GM21723 (cell line): ENCODE data around the gene RCHY1.
"Not testable (repeated sequence)": the region's sequence is repeated elsewhere in the genome, so short reads cannot be mapped to it uniquely, and the experiment has no call there.

Experiments
- ATAC-seq: cut with Tn5 transposase; IDR thresholded peaks from one replicate; pipeline ENCODE4 v1.9.1; 2021; ENCODE audit warnings: mild to moderate bottlenecking, moderate library complexity; ENCODE audit not compliant: unreplicated experiment

RCHY1 gene

DNA sequence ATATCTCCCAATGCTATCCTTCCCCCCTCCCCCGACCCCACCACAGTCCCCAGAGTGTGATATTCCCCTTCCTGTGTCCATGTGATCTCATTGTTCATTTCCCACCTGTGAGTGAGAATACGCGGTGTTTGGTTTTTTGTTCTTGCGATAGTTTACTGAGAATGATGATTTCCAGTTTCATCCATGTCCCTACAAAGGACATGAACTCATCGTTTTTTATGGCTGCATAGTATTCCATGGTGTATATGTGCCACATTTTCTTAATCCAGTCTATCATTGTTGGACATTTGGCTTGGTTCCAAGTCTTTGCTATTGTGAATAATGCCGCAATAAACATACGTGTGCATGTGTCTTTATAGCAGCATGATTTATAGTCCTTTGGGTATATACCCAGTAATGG, 5.2 kb upstream of the RCHY1 start:
- not testable (repeated sequence) for ATAC-seq

DNA sequence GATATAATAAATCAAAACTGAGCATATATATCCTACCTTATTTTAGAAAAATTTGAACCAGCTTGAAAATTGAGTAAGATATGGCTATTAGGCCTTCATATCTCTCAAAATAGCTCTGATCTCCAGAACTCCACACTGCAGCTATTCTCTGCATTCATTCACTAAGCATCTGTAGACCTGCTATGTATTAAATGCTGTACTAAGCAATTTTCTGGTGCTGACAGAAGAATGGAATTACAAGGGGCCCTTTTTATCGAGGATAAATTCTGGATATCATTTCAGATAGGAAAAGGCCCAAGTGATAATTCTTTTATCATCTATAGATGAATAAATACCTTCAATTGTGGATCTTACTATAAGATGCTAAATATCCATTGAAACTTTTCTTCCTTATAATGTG, 1.9 kb upstream of the RCHY1 start:
- ATAC-seq = no peak

DNA sequence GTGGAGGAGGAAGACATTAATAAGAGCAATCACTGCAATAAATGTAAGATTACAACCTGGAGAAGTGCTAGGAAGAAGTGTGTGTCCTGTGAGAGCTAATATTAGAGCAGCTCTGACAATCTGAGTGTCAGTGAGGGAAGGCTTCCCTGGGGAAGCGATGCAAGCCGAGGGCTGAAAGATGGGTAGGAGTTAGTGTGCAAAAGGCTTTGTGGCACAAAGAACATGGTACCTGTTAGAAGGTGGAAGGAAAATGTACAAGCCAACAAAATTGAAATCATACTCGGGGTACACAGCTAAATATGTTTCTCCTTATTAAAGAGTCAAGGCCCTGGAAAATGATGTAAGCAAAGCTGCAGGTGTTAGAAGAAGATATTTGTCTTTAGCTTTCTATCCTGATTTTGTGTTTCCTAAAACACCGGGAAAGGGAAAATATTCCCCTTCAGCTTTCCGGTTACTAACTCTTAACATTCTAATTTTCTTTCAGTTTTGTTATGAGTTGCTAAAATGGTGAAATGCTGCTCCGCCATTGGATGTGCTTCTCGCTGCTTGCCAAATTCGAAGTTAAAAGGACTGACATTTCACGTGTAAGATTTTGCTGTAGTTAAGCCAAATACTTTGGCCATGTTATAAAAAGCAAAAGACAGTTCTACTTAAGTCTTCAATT, 878 bp upstream of the RCHY1 start:
- peak; percentile 2 for ATAC-seq

DNA sequence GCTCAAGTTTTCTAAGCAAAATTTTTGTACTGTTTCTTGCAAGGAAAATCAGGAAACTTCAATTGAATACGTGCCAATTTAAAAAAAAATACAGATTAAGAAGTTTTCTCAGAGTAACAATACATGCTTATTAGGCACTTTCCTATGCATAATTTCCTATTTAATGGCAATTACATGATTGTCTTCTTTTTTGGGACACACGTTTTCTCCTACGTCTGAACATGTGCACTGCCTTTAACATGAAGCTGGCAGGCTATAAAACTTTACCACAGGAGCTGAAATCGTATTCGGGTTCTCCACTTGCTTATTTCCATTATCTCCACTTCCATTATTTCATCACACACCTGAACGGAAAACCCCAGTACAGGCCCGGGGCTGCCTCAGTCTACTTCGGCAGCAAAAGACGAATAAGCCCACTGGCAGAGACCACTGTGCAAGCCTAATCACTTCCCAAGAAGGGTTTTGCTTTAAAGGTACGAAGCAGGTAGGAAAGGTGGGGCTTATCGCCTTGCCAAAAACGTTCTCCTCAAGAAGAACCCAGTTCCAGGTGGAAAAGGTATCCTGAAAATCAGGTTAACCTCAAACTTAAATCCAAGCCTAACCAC, 575 bp downstream of the RCHY1 start:
- ATAC-seq = peak; percentile 4

DNA sequence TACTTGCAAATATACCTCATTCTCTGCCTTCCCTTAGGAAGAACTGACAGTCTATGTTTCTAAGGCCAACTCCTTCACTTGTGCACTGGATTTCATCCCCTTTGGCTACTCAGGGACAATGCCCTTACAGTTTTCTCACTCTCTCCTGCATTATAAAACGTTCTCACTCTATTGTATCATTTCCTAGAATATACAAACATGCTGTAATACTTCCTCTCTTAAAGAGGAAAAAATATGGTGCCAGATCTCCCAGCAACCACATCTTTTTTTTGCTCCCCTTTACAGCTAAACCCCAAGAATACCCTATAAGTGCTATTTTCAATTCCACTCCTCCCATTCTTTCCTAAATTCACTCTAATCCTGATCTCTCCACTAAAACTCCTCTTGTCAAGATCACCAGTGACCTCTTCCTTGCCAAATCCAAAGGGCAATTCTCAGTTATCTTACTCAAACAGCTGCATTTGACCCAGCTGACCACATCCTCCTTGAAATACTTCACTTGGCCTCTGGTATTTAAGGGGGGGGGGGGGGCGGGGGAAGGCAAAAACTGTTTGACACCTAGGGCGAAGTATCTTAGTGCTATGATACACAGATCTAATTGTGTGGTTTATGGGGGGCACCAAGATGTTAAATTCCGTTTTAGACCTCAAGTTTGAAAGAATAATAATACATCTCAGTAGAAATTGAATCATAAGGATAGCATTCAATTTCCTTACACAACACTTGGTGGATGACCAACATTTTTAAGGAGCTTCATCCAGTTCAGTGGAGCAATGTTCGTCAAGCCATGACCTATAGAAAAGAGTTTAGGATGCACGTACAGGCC, 1.6 kb downstream of the RCHY1 start:
- ATAC-seq = no peak

DNA sequence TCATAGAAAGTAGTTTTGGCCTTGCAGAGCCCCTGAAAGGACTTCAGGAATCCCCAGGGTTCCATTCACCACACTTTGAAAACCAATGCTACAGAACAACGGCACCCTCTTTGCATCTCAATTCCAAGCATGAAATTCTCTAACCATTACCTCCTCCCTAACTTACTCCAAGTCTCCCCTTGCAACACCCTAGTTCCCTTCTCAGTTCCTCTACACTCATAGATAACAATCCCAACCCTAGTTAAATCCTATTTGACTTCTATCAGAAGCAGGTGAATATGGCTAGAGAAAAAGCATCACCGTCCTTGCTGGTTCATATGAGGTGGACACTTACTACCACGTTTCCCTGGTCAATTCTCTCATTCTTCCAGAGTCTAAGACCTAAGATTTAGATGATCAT, 2.4 kb downstream of the RCHY1 start:
- no peak for ATAC-seq

DNA sequence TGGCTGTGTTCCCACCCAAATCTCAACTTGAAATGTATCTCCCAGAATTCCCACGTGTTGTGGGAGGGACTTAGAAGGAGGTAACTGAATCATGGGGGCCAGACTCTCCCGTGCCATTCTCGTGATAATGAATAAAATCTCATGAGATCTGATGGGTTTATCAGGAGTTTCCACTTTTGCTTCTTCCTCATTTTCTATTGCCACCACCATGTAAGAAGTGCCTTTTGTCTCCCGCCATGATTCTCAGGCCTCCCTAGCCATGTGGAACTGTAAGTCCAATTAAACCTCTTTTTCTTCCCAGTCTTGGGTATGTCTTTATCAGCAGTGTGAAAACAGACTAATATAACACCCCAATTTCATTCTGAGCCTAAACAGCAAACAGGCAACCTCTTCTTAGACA, 4.6 kb downstream of the RCHY1 start:
- ATAC-seq = not testable (repeated sequence)

DNA sequence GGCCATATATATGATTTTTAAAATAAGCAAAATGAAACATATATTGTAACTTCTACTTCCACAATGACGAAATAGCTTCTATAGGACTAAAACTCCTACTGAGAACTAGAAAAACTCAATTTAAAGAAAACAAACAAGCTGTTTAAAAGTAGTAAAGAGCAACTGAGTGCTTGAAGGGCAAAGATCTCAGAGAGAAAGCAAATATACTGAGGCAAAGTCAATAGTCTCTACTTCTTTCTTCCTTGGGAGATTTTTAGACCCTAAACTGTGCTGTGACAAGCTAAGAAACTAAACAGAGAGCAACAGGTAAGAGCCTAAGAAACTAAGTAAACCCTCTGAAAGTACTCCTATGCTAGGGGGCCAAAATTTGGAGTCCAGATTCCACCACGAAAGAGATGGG, 8.6 kb downstream of the RCHY1 start:
- no peak for ATAC-seq

DNA sequence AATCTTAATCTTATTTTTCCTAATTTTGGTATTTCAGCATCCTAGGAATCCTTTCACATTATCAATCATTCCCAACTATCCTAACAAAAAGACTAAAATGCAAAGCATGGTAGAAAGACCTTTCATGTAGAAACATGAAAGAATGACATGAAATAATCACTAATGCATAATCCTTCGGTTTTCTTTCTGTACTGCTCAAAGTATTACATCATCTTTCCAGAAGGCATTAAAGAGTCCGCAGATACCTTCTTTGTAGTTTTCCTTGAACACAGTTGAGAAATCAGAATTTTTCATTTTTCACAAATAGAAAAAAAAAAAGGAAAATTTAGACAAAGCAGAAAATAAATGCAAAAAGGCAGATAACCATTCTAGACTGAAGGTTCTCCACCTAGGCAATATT, 11.5 kb downstream of the RCHY1 start:
- ATAC-seq = no peak

DNA sequence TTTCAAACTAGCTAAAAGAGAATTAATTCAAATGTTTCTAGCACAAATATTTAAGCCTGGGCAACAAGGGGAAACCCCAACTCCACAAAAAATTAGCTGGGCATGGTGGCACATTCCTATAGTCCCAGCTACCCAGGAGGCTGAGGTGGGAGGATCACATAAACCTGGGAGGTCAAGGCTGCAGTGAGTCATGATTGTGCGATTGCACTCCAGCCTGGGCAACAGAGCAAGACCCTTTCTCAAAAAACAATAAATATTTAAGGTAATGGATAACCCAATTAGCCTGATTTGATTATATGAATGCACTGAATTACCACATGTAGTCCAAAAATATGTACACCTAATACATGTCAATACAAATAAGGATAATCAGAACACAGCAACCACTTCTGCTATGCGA, 14.3 kb downstream of the RCHY1 start:
- ATAC-seq = no peak

DNA sequence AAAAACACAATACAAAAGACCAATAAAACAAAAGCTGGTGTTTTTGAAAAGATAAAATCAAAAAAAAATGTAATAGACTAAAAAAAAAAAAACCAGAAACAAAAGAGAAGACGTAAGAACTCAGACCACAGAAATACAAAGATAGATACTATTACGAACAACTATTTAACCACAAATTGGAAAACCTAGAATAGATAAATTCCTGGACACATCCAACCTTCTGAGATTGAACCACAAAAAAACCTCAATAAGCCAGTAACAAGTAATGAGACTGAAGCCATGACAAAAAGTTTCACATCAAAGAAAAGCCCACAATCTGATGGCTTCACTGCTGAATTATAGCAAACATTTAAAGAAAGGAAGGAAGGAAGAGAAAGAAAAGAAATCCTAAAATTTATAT, 16.2 kb downstream of the RCHY1 start:
- ATAC-seq = no peak

DNA sequence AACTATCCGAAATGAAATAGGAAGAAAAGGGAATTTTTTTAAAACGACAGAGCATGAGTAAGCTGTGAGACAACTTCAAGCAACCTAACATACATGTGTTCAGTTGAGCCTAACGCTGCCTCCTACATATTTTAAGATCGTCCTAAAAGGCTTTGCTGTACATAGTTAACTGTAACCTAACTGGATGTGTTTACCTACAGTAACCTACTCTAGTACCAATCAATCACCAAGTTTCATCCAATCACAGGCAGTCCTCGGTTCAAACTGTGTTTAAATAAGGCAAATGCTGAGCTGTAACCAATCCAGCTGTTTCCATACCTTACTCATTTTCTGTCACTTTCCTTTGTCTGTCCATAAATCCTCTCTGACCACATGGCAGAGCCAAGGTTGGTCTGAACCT, 17.1 kb downstream of the RCHY1 start:
- no peak for ATAC-seq

DNA sequence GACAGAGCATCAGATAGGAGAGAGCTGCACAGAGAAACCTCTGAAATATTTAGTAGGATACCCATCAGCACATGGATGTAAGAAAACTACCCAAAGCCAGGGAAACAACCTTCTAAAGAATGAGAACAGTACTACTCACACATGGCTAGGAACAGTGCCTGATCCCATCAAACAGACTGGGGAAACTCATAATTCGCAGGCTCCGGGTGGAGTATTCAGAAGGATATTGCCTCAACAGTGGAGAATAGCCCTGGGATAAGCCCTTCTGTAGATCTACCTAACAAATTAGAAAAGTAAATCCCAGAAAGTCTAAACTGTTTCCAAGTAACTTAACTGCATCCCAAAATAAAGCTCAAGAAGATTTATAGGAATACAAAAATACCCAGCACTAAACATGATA, 17.8 kb downstream of the RCHY1 start:
- ATAC-seq = no peak

DNA sequence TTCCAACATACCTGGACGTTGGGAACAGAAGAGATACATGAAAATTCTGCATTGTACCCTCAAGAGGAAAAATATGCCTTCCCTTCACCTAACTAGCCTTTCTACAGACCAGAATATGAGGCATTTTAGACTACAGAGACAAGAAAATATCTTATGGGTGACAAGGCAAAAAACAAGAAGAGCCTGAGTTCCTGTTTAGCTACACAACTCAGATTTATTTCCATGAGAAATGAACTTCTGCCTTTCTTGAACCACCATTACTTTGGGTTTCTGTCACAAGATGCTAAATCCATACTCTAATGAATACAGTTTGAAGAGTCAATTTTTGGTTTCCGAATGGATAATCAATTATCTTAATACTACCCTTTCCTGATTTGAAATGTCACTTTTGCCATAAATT, 18.7 kb downstream of the RCHY1 start:
- ATAC-seq = no peak

DNA sequence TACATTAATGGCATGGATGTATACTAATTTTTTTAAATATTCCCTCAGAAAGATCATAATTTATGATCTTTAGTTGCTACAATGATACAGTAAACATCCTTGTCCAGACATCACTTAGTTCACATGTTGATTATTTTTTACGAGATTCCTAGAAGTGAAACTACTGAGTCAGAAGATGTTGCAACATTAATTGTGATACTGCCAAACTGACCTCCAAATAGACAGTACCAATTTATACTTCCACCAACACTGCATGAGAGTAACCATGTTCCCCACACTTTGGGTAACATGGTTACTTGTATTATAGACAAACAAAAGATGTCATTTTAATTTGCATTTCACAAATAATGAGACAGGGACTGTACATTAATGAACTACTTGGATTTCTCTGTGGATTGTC, 19.6 kb downstream of the RCHY1 start:
- ATAC-seq = no peak

DNA sequence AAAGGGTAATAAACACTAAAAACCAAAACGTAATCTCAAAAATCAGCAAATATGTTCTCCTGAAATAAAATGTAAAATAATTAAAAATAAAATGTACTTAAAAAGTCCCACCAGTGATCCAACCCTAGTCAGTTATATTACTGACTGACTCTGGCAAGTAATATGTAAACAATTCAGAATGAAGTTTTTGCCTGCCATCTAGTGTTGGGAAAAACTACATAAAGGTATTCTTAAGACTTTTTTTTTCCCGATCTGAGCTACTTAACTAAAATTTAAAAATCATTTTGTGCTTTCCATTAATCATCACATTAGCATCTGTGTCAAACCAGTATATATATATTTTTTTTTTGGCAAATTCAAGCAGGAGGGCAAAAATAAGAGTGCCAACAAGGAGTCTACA, 24.0 kb downstream of the RCHY1 start:
- no peak for ATAC-seq

DNA sequence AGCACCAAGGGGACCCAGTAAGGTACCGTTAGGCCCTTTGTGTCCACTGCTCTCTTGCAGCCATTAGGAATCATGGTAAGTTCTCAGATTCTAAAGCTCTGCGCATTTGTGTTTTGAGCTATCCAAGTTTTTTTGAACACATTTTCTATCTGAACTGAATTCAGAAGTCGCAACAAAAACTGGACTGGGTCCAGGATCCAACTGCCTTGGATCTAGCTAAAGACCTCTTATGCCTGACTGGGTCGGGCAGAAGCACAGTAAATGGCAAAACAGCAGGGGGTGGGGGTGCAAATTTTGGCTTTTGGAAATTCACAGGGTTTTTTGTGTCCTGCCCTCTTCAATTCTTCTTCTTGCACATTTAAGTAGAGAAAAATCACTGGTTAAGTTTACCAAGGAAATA, 30.0 kb downstream of the RCHY1 start:
- no peak for ATAC-seq

DNA sequence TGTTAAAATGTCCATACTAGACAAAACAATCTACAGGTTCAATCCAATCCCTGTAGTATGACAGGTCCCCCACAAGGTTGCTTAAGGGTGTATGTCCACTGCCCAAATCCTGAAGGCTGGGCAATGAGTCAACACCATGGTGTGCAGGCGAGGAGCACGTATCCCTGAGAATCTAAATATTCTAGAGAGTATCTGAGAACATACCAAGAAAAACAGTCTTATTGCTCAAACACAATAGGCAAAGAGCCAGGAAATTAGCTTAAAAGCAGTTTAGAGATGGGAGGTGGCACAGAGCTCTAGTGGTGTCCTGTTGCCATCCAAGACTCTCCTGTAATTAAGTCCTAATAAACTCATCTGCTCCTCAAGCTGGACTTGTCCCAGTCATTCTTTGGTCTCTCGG, 37.0 kb downstream of the RCHY1 start:
- ATAC-seq = no peak

DNA sequence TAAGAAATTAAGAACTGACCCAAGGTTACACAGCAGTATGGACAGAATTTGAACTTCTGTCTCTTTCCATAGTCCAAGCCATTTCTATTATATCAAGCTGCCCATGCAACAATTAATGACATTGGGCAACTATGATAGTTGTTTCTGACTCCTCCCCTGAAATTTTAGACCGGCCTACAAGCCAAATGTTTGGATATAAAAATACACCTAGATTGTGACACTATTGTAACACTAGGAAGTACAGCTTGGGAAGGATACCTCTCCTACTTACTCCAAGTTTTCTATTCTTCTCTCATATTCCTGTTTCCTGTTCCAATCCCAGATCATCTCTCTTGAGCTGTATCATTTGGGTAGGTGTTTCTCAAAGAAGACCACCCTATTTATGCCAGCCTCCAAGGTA, 43.5 kb downstream of the RCHY1 start:
- ATAC-seq = no peak

DNA sequence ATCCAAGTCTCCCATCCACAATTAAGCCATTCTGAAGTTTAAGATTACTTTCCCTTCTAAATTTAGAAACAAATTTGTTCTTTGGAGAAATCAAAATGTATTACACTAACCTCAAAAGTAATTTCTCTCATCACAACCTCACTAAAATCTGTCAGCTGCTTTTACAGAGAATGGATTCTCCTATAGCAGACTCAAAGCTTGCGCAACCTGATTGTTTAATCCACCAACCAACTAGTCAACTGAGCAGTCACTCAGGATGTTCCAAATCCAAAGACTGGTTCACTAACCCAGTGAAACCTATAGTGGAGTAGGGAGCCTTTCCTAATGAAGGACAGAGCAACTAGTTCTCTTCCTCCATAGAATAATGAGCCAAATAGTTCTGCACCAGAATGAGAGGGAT, 44.3 kb downstream of the RCHY1 start:
- ATAC-seq = no peak

DNA sequence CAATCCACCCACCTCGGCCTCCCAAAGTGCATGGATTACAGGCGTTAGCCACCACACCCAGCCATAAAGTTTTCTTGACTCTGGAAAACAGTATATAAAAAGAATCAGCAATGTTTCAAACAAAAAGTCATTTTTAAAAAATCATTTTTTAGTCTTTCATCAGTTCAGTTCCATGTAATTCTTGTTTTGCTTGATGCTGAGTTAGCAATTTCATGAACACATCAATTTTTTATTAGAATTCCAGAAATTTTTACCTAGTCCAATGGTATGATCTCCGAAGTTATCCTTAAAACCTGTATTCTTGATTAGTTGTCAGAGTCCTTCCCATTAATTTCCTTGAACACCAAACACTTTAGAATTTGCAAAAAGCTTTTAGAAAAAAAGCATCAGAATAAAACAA, 56.8 kb downstream of the RCHY1 start:
- ATAC-seq = no peak

DNA sequence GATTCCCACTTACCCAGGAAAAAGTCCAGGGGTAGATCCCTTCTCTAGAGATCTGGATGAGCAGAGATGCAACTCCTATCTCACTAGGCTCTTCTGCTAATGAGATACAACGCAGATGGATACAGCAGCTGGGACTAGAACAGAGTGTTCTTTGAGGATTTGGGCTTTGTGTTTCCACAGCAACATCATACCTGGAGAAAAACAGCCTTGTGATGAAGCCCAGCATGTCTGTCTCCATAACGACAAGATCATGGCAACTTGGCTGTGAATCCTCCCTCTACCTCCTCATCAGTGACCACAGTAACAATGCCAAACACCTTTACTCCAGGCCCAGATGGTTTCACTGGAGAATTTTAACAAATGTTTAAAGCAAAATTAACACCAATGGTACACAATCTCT, 80.1 kb downstream of the RCHY1 start:
- no peak for ATAC-seq
